Mononuclear cell (primary cell): Measurements from ENCODE around the gene TUBB2B. TPM values are rescaled to one million over a fixed set of nuclear protein-coding genes. Genes with fewer than 3 reads are reported as not detected.
"Not testable (repeated sequence)": the region's sequence is repeated elsewhere in the genome, so short reads cannot be mapped to it uniquely, and the experiment has no call there.

Experiments used
- H3K27me3 ChIP-seq: 2 replicates; pipeline ENCODE4 v1.6.0; 2011; ENCODE audit warnings: low read length, control low read depth; ENCODE audit not compliant: insufficient read depth
- H3K4me1 ChIP-seq: 2 replicates; pipeline ENCODE4 v1.5.1; 2011; ENCODE audit warnings: mild to moderate bottlenecking, low read length, control low read depth; ENCODE audit not compliant: insufficient read depth
- H3K4me3 ChIP-seq: 2 replicates; pipeline ENCODE4 v1.5.1; 2011; ENCODE audit warnings: mild to moderate bottlenecking, low read length, moderate library complexity
- H3K9me3 ChIP-seq: 2 replicates; pipeline ENCODE4 v1.5.1; 2011; ENCODE audit warnings: low read depth, mild to moderate bottlenecking, control low read depth, low read length
- total RNA-seq: library from RNA; depleted of rRNA; stranded (reverse); fragments of >200 nt; gene quantifications from one replicate; pipeline ENCODE4 v1.2.3, GENCODE V29; 2012

TUBB2B gene
- total RNA-seq, 1 donor = 0.84 TPM

DNA sequence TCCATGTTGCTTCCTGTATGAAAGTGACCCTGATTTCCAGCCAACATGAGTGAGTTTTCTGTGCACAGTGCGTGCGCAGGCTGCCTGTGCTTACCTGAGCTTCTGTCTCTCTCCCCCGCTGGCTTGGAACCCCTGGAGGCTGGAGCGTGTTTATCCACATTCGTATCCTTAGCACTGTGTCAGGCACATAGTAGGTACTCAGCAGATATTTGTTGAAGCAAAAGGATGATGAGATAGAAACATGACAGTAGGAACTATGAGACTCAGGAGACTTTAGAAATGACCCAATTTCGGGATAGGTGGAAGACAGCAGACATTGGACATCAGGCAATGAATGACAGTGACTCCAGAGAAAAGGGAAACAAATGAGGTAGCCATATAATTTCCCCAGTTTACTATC, 15.2 kb downstream of the TUBB2B start:
- no peaks in the 10 kb centered on the region for H3K4me1 ChIP-seq
- no peak overlapping the region for H3K4me3 ChIP-seq
- H3K9me3 ChIP-seq = no peaks in the 10 kb centered on the region
- H3K27me3 ChIP-seq = peaks cover 8% of the 10 kb centered on the region

DNA sequence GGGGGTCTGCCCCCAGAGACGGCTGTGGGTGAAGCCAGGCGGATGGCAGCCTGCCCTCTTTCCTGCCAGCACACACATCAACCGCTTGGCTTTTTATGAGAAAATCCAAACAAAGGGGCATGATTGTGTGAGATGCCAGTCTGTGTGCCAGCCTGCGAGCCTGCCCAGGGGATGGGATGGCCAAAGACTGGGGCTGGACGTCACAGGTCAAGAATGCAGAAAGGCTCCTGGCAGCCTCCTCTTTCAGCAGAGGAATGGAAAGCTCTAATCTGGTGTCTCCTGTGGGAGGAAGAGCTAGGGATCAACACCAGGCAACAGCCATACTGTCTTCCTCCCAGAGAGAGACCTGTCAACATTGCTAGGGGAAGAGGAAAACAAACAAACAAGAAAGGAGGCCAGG, 15.8 kb downstream of the TUBB2B start:
- Histone ChIP-seq H3K4me1 (no peaks in the 10 kb centered on the region), H3K9me3 (no peaks in the 10 kb centered on the region), H3K4me3 (no peak overlapping the region), H3K27me3 (peaks cover 4% of the 10 kb centered on the region)

DNA sequence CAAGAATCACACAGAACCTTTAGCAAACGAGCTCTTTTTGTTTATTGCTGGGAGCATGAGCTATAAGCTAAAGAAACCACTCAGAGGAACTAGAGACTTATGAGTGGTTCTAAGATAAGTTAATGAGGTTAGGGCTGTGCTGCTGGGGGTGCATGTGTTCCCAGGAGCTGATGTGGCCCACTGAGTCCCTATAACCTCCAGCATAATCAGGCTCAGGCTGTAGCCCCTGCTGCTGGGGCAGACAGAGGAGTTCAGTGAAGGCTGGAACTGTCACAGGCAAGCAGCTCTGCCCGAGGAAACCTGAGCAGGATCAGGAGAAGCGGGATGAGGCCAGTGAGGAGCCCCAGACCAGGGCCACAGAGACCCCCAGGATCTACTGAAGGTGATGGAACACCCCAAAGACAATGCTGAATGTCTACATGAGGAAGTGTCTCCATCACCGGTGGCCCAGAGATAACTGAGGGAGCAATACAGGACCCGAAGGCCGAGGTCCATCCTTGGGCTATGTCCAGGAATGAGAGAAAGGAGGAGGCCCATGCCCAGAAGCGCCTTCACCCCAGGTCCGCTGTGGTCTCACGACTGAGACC, 17.3 kb downstream of the TUBB2B start:
- Histone ChIP-seq H3K4me1 (no peaks in the 10 kb centered on the region), H3K27me3 (peaks cover 4% of the 10 kb centered on the region), H3K4me3 (no peak overlapping the region), H3K9me3 (no peaks in the 10 kb centered on the region)

DNA sequence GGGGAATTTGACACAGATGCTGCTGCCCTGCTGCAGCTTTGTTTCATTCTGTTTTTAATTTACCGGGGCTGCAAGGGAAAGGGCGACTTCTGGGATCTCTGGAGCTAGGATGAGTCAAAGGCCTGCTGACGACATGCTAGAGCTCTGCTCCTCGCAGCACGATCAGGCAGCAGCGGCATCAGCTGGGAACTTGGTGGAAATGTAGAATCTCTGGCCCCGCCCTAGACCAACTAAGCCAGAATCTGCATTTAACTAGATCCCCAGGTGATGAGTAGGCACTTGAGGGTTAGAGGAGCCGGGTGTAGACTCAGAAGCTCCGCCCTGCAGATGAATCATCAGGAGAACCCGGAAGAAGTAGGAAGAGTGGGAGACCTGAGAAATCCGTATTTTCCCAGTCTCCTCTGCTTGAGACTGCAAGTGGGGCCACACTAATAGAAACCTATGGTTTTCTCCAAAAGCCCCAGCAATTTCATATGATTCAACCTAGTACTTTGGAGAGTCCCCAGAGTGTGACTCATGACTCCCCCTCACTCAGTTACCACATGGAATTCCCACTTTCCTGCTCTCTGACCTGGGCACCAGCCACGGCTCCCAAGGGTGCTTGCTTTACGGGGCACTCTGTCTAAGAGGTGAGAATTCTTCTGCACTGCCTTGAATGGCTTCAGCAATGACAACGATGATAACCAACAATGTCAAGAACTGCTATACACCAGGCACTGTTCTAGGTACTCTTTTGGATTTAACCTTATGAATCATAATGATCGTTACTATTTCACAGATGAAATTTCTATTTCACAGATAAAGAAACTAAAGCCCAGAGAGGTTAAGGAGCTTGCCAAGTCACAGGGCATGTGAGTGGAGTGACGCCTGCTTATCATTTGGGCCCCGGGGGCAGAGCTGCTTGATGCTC, 18.1 kb downstream of the TUBB2B start:
- H3K9me3 ChIP-seq = no peaks in the 10 kb centered on the region
- peaks cover 4% of the 10 kb centered on the region for H3K27me3 ChIP-seq
- no peaks in the 10 kb centered on the region for H3K4me1 ChIP-seq
- H3K4me3 ChIP-seq = no peak overlapping the region

DNA sequence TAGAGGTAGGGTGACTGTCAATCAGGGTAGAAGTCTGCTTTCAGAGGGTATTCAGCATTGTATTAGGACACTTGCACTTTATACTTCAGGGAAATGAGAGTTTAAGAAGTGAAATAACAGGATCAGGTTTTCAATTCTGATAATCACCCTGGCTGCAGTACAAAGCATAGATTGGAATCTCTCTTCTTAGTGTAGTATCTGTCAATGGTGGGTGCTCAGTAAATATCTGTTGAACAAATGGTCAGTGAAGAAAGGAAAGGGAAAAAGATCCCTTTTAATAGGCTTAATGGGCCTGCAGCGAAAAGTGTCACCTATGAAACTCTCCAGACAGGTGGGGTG, 18.7 kb downstream of the TUBB2B start:
- Histone ChIP-seq H3K9me3 (no peaks in the 10 kb centered on the region), H3K4me3 (no peak overlapping the region), H3K27me3 (peaks cover 4% of the 10 kb centered on the region), H3K4me1 (no peaks in the 10 kb centered on the region)

DNA sequence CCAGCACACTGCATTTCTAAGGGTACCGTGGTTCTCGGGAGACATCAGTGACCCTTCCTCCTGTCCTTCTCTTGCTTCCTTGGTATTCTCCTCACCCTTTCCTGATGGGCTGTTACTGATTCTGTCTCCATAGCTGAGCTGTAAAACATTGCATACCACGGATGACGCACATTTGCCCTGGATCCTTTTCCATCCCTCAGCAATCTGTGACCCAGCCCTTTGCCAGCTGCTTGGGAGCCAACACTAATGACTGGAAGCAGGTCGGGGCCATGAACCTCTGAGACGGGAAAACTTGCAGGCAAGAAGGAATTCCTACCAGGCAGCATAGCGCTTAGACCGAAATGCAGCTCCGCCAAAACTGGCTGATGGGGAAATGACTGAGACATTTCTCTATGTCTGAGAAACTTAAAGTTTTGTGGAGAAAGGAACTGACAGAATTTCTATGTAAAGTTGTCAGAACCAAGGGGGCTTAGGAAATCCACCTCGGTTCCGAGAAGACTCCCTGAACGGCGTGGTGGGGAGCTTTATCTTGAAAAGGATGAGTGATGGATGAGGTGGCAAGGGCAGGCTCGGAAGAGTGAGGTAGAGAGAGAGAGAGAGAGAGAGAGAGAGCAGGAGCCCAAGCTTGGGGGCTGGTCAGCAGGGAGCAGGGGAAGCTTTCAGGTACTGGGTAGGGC, 19.2 kb downstream of the TUBB2B start:
- Histone ChIP-seq H3K4me3 (no peak overlapping the region), H3K4me1 (no peaks in the 10 kb centered on the region), H3K9me3 (no peaks in the 10 kb centered on the region), H3K27me3 (peaks cover 4% of the 10 kb centered on the region)

DNA sequence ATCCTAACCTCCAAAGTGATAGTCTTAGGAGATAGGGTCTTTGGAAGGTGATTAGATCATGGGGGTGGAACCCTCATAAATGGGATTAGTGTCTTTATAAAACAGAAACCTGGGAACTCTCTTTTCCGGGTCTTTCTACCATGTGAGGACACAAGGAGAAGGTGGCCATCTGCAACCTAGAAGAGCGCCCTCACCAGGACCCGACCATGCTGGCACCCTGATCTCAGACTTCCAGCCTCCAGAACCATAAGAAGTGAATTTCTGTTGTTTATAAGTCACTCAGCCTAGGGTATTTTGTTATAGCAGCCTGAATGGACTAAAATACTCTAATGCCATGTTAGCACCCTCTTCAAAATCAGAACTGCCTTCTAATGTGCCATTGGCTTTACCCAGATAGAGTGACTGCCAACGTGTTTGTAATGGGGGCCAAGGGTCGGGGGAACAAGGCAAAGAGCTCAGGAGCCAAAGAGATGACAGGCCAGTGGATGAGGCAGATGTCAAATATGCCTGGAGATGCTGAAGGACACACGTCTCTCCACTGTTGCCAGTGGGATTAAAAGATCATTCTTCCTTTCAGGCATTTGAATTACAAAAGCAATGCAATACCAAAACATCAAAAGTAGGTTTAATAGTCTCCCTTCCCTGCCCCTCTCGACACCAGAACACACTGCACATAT, 21.0 kb downstream of the TUBB2B start:
- H3K4me1 ChIP-seq = no peaks in the 10 kb centered on the region
- H3K9me3 ChIP-seq = no peaks in the 10 kb centered on the region

DNA sequence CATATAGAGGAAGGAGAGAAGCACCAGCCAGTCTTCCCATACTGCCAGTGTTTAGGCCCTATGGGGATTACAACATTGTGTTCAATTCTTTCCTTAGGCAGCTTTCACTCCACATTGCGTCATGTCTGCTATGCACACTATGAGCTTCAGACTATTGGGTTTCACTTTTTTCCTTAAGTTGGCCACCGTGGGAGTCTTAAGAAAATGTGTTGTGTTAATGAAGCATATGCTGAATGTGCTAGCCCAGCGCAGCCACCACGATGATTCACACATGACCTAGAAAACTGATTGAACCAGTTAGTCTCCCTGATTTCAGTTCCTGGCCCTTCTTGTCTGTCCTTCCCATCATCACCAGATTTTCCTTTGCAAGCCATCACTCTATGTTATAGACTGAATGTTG, 21.5 kb downstream of the TUBB2B start:
- Histone ChIP-seq H3K27me3 (peaks cover 4% of the 10 kb centered on the region), H3K4me3 (no peak overlapping the region), H3K9me3 (no peaks in the 10 kb centered on the region), H3K4me1 (no peaks in the 10 kb centered on the region)

More for the DNA sequence above, 21.0 kb downstream of the TUBB2B start:
- no peak overlapping the region for H3K4me3 ChIP-seq
- peaks cover 4% of the 10 kb centered on the region for H3K27me3 ChIP-seq

DNA sequence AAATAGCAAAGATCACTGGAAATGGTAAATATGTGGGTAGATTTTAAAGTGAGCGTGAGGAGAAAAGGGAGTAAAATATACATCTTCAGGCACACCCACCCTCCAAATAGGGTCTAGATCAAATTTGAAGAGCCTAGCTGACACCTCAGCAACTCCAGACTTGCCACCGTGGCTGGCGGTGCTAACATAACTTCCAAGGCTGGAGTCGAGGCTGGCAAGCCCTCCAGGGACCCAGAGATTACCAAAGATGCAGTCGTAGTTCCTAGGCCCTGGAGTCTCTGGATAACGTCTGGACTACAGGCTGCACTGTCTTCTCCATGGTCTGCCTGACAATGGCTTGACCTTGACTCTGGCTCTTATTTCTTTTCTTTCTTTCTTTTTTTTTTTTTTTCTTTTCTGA, 22.5 kb downstream of the TUBB2B start:
- H3K4me1 ChIP-seq = no peaks in the 10 kb centered on the region
- no peaks in the 10 kb centered on the region for H3K9me3 ChIP-seq
- no peak overlapping the region for H3K4me3 ChIP-seq
- peaks cover 4% of the 10 kb centered on the region for H3K27me3 ChIP-seq

DNA sequence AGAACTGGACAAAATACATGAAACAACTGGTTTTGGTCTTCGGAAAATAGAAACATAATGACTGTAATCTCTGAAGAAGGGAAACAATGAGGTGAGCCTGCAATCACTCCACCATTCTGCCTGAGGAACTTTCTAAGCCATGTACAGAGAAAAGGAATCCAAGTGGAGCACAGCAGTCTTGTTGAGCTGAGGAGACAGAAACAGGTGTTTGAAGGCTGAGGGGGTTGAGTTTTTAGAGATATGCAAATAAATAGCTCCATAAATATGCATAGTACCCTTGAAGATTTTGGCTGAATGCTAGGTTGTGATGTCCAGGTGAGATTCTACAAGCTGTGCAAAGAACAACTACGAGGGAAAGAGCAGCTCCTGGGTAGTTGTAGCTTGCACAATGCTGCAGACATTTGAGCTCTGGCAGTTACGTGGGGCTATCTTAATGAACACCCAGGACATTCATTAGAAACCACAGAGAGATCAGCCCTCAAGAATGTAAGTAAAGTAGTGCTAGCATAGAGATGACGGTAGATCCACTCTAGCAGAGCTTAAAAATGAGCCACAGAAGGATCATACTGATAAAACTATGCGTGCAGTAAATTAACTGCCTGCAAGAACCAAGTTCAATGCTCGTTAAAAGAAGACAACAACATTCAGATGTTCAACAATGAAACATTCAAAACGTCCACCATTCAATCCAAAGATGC, 24.3 kb downstream of the TUBB2B start:
- H3K27me3 ChIP-seq = no peaks in the 10 kb centered on the region
- no peaks in the 10 kb centered on the region for H3K9me3 ChIP-seq
- no peak overlapping the region for H3K4me3 ChIP-seq
- no peaks in the 10 kb centered on the region for H3K4me1 ChIP-seq

DNA sequence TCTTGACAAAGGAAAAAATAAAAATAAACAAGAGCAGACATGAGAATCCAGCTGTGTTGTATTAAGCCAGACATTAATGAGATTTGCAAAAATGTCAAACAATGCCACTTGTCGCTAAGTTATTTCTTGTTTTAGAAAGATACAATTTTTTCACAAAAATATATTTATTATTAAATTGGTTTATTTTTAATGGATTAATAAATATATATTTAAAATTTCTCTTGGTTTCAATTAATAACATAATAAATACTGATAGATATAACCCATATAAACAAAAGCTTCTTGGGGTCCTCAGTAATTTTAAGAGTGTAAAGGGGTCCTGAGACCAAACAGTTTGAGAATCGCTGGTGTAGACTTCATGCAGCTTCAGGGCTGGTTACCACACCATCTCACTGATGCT, 26.1 kb downstream of the TUBB2B start:
- no peaks in the 10 kb centered on the region for H3K27me3 ChIP-seq
- H3K9me3 ChIP-seq = no peaks in the 10 kb centered on the region
- no peak overlapping the region for H3K4me3 ChIP-seq
- no peaks in the 10 kb centered on the region for H3K4me1 ChIP-seq

DNA sequence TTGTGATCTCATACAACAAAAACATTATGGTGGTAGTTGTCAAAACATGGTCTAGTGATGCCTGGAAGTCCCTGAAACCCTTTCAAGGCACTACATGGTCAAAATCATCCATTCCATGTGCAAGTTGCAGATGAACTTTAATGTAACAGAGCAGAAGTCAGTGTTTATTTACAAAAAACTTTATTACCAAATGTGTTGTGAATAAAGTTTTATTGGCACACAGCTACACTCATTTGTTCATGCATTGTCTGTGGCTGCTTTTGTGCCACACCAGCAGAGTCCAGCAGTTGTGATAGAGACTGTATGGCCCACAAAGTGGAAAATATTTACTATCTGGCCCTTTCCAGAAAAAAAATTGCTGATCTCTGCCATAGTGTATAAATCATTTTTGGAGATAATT, 26.8 kb downstream of the TUBB2B start:
- H3K4me1 ChIP-seq = no peaks in the 10 kb centered on the region
- H3K9me3 ChIP-seq = no peaks in the 10 kb centered on the region
- no peak overlapping the region for H3K4me3 ChIP-seq
- H3K27me3 ChIP-seq = no peaks in the 10 kb centered on the region

DNA sequence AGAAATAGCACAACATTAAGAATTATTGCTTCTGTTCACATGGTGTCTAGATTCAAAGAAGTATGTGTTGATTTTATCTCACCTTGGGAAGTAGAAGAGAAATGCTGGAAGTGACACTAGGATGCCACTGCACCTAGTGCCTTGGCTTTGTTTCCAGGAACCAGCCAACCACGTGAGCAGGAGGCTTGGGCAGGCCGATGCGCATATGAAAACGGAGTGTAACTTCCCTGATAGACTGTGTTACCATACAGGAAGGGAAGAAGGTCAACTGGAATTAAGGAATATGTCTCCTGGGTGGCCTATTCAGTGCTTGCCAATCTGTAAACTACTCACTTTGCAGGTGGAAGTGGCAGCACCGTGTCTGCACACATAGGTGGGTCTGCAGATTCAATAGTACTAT, 28.1 kb downstream of the TUBB2B start:
- Histone ChIP-seq H3K9me3 (no peaks in the 10 kb centered on the region), H3K4me1 (no peaks in the 10 kb centered on the region), H3K27me3 (no peaks in the 10 kb centered on the region), H3K4me3 (no peak overlapping the region)

DNA sequence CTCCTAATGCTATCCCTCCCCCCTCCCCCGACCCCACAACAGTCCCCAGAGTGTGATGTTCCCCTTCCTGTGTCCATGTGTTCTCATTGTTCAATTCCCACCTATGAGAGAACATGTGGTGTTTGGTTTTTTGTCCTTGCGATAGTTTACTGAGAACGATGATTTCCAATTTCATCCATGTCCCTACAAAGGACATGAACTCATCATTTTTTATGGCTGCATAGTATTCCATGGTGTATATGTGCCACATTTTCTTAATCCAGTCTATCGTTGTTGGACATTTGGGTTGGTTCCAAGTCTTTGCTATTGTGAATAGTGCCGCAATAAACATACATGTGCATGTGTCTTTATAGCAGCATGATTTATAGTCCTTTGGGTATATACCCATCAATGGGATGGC, 29.7 kb downstream of the TUBB2B start:
- H3K9me3 ChIP-seq, H3K27me3 ChIP-seq, H3K4me1 ChIP-seq, H3K4me3 ChIP-seq: not testable (repeated sequence)

DNA sequence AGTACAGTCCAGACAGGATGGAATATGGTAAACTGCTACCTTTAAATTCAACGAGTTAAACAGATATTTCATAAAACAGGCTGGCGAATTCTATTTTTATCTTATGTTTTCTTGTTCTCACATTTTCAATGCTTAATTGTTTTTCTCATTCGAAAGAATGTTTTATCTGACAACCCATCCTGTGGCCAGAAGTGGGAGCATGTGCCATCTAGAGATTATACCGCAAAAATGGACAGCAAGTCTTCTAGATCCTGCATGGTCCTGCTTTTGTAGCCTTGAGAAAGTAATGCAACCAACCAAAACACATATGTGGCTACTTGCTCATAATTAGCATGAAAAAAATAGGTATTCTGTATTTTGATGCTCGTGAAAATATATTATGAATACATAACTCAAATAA, 30.7 kb downstream of the TUBB2B start:
- H3K4me1 ChIP-seq = no peaks in the 10 kb centered on the region
- H3K4me3 ChIP-seq = no peak overlapping the region
- no peaks in the 10 kb centered on the region for H3K9me3 ChIP-seq
- no peaks in the 10 kb centered on the region for H3K27me3 ChIP-seq
